ENCODE data around the gene SEZ6. TPM values are rescaled to one million over a fixed set of nuclear protein-coding genes. Genes with fewer than 3 reads are reported as not detected.

SEZ6 gene
- total RNA-seq, 4 donors from 2014 or later: not detected

DNA sequence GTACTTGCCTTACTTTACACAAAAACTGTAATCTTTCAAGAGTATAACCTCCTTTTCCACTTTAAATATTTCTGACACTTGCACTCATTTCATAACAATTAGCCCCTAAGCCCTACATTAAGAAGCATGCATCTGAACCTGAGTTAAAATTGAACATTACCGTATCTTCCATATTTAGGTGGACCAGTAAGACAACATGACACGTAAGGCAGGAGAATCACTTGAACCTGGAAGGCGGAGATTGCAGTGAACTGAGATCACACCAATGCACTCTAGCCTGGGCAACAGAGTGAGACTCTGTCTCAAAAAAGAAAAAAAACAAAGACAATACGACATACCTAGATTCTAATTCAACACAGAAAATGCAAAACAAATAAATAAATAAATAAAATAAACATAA, 61.5 kb downstream of the SEZ6 start:
- no peak overlapping the region for H3K4me3 ChIP-seq
- H3K27me3 ChIP-seq: no peaks in the 10 kb centered on the region
- H3K9me3 ChIP-seq: no peaks in the 10 kb centered on the region
- DNase-seq (no peak), ATAC-seq (peak; percentile 35 to 52)
- peak overlapping the region; percentile 96 to 97 (median 96) for H3K27ac ChIP-seq
- no peaks in the 10 kb centered on the region for H3K36me3 ChIP-seq
- TF ChIP-seq POLR2A (IDR thresholded peaks at IDR 0.05): peak in 1 of 2 donors; percentile 41
- TF ChIP-seq, protein P1, sequence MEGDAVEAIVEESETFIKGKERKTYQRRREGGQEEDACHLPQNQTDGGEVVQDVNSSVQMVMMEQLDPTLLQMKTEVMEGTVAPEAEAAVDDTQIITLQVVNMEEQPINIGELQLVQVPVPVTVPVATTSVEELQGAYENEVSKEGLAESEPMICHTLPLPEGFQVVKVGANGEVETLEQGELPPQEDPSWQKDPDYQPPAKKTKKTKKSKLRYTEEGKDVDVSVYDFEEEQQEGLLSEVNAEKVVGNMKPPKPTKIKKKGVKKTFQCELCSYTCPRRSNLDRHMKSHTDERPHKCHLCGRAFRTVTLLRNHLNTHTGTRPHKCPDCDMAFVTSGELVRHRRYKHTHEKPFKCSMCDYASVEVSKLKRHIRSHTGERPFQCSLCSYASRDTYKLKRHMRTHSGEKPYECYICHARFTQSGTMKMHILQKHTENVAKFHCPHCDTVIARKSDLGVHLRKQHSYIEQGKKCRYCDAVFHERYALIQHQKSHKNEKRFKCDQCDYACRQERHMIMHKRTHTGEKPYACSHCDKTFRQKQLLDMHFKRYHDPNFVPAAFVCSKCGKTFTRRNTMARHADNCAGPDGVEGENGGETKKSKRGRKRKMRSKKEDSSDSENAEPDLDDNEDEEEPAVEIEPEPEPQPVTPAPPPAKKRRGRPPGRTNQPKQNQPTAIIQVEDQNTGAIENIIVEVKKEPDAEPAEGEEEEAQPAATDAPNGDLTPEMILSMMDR (IDR thresholded peaks at IDR 0.05 in 4 of 5, conservative IDR thresholded peaks at IDR 0.05 in 1 of 5): no peak
- in situ Hi-C loops (cut with MboI; ENCODE audit: low sequenced_read_pairs in 4 of 4) (no loop called here), intact Hi-C loops (cut with DNase I; ENCODE audit: low total_unique reads) (no loop called here)
- peaks cover 86 to 91% of the 10 kb centered on the region in 2 donors for H3K4me1 ChIP-seq

DNA sequence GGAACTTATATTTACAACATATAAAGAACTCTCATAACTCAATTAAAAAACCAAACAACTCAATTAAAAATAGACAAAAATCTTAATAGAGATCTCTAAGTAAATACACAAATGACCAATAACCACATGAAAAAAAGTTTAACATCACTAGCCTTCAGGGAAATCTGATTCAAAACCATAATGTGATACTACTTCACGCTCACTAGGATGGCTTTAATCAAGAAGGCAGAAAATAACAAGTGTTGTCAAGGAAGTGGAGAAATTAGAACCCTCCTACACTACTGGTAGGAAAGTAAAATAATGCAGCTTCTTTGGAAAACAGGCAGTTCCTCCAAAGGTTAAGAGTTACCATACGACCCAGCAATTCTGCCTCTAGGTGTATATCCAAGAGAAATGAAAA, 62.9 kb downstream of the SEZ6 start:
- in situ Hi-C loops (cut with MboI; ENCODE audit: low sequenced_read_pairs in 4 of 4) (no loop called here), intact Hi-C loops (cut with DNase I; ENCODE audit: low total_unique reads) (no loop called here)
- Histone ChIP-seq H3K27me3 (no peaks in the 10 kb centered on the region), H3K27ac (peak overlapping the region; percentile 96 to 97 (median 96)), H3K4me1 (peaks cover 92 to 98% of the 10 kb centered on the region in 2 donors), H3K9me3 (no peaks in the 10 kb centered on the region), H3K4me3 (no peak overlapping the region), H3K36me3 (no peaks in the 10 kb centered on the region)
- ATAC-seq (no peak), DNase-seq (no peak)
- no peak for TF ChIP-seq POLR2A (IDR thresholded peaks at IDR 0.05)
- TF ChIP-seq, protein P1 (IDR thresholded peaks at IDR 0.05 in 4 of 5, conservative IDR thresholded peaks at IDR 0.05 in 1 of 5): no peak

DNA sequence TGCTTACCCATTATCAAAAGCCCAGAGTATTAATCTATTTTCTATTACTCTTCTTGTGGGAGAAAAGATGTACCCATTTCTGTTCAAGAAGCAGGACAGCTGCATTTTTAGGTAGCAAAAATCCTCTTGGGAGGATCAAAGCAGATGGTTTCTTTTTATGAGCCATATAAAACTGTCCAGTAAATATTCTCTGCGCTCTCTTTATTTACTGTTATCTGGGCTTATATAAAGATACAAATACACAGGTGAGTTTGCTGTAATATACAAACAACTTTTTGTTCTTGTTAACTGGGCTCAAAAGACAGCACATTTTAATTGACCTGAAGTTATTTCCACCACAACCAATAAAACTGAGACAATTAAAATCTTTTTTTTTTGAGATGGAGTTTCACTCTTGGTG, 64.6 kb downstream of the SEZ6 start:
- no peak for TF ChIP-seq POLR2A (IDR thresholded peaks at IDR 0.05)
- TF ChIP-seq, protein P1 (IDR thresholded peaks at IDR 0.05 in 4 of 5, conservative IDR thresholded peaks at IDR 0.05 in 1 of 5): no peak
- H3K4me1 ChIP-seq: peaks cover 92 to 97% of the 10 kb centered on the region in 2 donors
- peak overlapping the region; percentile 80 to 97 (median 96) for H3K27ac ChIP-seq

DNA sequence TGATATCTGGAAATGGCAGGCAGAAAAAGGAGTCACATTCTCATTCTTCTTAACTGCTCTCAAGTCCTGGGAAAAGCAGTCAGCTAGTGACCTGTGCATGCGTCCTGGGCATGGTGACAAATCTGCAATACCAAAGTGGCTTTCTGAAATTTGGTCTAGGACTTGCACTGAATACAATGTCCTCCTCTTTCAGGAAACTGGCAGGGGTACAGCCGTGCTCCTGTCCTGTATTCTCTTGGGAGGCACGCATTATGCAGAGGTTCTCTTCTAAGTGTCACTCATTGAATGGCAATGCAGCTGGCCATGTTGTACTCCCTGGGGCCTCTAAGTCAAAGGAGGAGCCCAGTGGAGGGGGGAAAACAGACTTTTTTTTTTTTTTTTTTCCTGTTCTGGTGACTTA, 65.2 kb downstream of the SEZ6 start:
- Histone ChIP-seq H3K36me3 (no peaks in the 10 kb centered on the region), H3K27ac (peak overlapping the region; percentile 80 to 97 (median 96)), H3K4me1 (peaks cover 92 to 97% of the 10 kb centered on the region in 2 donors), H3K27me3 (no peaks in the 10 kb centered on the region), H3K4me3 (peak overlapping the region in 2 of 4 donors; percentile 8 to 17), H3K9me3 (no peaks in the 10 kb centered on the region)
- ATAC-seq: peak; percentile 80 to 82
- in situ Hi-C loops (cut with MboI; ENCODE audit: low sequenced_read_pairs in 4 of 4) (no loop called here), intact Hi-C loops (cut with DNase I; ENCODE audit: low total_unique reads) (no loop called here)
- DNase-seq: peak; percentile 81 to 90
- TF ChIP-seq, protein P1 (IDR thresholded peaks at IDR 0.05 in 4 of 5, conservative IDR thresholded peaks at IDR 0.05 in 1 of 5): no peak
- no peak for TF ChIP-seq POLR2A (IDR thresholded peaks at IDR 0.05)

More for the DNA sequence above, 64.6 kb downstream of the SEZ6 start:
- Histone ChIP-seq H3K36me3 (no peaks in the 10 kb centered on the region), H3K4me3 (no peak overlapping the region), H3K27me3 (no peaks in the 10 kb centered on the region), H3K9me3 (no peaks in the 10 kb centered on the region)
- DNase-seq: no peak
- in situ Hi-C loops (cut with MboI; ENCODE audit: low sequenced_read_pairs in 4 of 4) (no loop called here), intact Hi-C loops (cut with DNase I; ENCODE audit: low total_unique reads) (no loop called here)
- ATAC-seq: no peak

DNA sequence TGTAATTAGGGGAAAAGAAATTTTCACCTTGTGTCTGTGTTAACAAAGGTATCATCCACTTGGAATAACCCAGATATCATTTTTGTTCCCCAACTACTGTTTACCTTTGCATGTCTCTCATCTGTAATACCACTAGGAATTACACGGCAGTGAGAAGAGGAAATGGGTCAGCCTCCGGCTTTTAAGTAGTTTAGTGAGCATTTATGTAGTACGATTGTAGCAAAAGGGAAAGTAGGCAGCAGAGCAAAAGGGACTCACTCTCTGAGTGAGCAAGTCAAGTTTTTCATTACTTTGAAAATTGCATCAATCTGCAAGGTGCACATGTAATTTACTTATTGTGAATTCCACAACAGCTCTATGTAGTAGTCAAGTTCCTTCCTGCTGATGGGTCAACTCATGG, 65.7 kb downstream of the SEZ6 start:
- in situ Hi-C loops (cut with MboI; ENCODE audit: low sequenced_read_pairs in 4 of 4) (no loop called here), intact Hi-C loops (cut with DNase I; ENCODE audit: low total_unique reads) (no loop called here)
- Histone ChIP-seq H3K4me3 (peak overlapping the region in 2 of 4 donors; percentile 8 to 17), H3K4me1 (peaks cover 91 to 97% of the 10 kb centered on the region in 2 donors), H3K9me3 (no peaks in the 10 kb centered on the region), H3K27ac (peak overlapping the region; percentile 80 to 97 (median 96)), H3K36me3 (no peaks in the 10 kb centered on the region), H3K27me3 (no peaks in the 10 kb centered on the region)
- TF ChIP-seq POLR2A (IDR thresholded peaks at IDR 0.05): no peak
- TF ChIP-seq, protein P1 (IDR thresholded peaks at IDR 0.05 in 4 of 5, conservative IDR thresholded peaks at IDR 0.05 in 1 of 5): no peak
- ATAC-seq (no peak), DNase-seq (no peak)

Measured in gastrocnemius medialis (tissue), 4 donors.